Measurements from ENCODE around the gene AADACL3.

AADACL3 gene

GRCh38 chr1:12772520-12772919, 56.6 kb downstream of the AADACL3 start:
- Histone ChIP-seq H3K36me3 (ENCODE audit: control insufficient read depth, insufficient read depth, low read length) (no peaks in the 10 kb centered on the region), H3K27me3 (ENCODE audit: control insufficient read depth, insufficient read depth, low read length) (no peaks in the 10 kb centered on the region), H3K9ac (ENCODE audit: low read length) (no peak overlapping the region)

GRCh38 chr1:12773438-12773837, 57.5 kb downstream of the AADACL3 start, which contains the start of gene PRAMEF12:
PRAMEF12 (plus strand) TSS chr1:12773738; CDS start chr1:12774868, 1,130 bp downstream.
- Histone ChIP-seq H3K4me3 (ENCODE audit: low read length) (no peak within 1 kb of the TSS), H3K9me3 (ENCODE audit: control insufficient read depth, low read length) (no peaks in the 10 kb centered on the region), H3K36me3 (ENCODE audit: control insufficient read depth, insufficient read depth, low read length) (no peaks in the 10 kb centered on the region), H3K27me3 (ENCODE audit: control insufficient read depth, insufficient read depth, low read length) (no peaks in the 10 kb centered on the region), H3K9ac (ENCODE audit: low read length) (no peak within 1 kb of the TSS), H3K4me1 (ENCODE audit: control insufficient read depth, insufficient read depth, low read length) (no peaks in the 10 kb centered on the region)

More at GRCh38 chr1:12772520-12772919, 56.6 kb downstream of the AADACL3 start:
- Histone ChIP-seq H3K4me3 (ENCODE audit: low read length) (no peak overlapping the region), H3K9me3 (ENCODE audit: control insufficient read depth, low read length) (no peaks in the 10 kb centered on the region), H3K4me1 (ENCODE audit: control insufficient read depth, insufficient read depth, low read length) (no peaks in the 10 kb centered on the region)

DNA sequence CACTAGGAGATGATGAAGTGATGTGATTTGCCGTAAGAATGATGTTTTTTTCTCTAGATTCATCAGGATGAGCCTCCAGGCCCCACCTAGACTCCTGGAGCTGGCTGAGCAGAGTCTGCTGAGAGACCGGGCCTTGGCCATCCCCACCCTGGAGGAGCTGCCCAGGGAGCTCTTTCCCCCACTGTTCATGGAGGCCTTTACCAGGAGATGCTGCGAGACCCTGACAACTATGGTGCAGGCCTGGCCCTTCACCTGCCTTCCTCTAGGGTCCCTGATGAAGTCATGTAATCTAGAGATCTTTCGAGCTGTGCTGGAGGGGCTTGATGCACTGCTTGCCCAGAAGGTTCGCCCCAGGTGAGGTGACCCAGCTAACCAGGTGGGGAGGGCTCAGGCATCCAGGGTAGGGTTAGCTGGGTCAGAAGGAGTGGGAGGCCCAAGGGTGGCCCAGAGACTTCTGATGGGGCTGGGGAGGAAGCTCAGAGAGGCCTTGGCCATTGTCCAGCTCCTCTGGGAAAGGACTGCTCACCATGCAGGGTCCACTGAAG, 59.0 kb downstream of the AADACL3 start:
- H3K9me3 ChIP-seq (ENCODE audit: control insufficient read depth, low read length) = no peaks in the 10 kb centered on the region
- no peaks in the 10 kb centered on the region for H3K27me3 ChIP-seq (ENCODE audit: control insufficient read depth, insufficient read depth, low read length)
- no peak overlapping the region for H3K4me3 ChIP-seq (ENCODE audit: low read length)
- H3K9ac ChIP-seq (ENCODE audit: low read length) = no peak overlapping the region
- no peaks in the 10 kb centered on the region for H3K4me1 ChIP-seq (ENCODE audit: control insufficient read depth, insufficient read depth, low read length)
- no peaks in the 10 kb centered on the region for H3K36me3 ChIP-seq (ENCODE audit: control insufficient read depth, insufficient read depth, low read length)

DNA sequence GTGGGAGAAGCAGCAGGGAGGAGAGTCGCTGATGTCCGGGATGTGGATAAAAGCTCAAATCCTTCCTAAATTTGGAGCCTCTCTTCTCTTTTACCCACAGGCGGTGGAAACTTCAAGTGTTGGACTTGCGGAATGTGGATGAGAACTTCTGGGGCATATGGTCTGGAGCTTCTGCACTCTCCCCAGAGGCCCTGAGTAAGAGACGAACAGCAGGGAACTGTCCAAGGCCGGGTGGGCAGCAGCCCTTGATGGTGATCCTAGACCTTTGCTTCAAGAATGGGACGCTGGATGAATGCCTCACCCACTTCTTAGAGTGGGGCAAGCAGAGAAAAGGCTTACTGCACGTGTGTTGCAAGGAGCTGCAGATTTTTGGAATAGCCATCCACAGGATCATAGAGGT, 59.5 kb downstream of the AADACL3 start:
- Histone ChIP-seq H3K9me3 (ENCODE audit: control insufficient read depth, low read length) (no peaks in the 10 kb centered on the region), H3K36me3 (ENCODE audit: control insufficient read depth, insufficient read depth, low read length) (no peaks in the 10 kb centered on the region), H3K9ac (ENCODE audit: low read length) (no peak overlapping the region), H3K4me1 (ENCODE audit: control insufficient read depth, insufficient read depth, low read length) (no peaks in the 10 kb centered on the region), H3K4me3 (ENCODE audit: low read length) (no peak overlapping the region), H3K27me3 (ENCODE audit: control insufficient read depth, insufficient read depth, low read length) (no peaks in the 10 kb centered on the region)

GRCh38 chr1:12776801-12777557, 61.1 kb downstream of the AADACL3 start:
- no peaks in the 10 kb centered on the region for H3K9me3 ChIP-seq (ENCODE audit: control insufficient read depth, low read length)
- no peaks in the 10 kb centered on the region for H3K36me3 ChIP-seq (ENCODE audit: control insufficient read depth, insufficient read depth, low read length)
- H3K4me1 ChIP-seq (ENCODE audit: control insufficient read depth, insufficient read depth, low read length) = no peaks in the 10 kb centered on the region
- H3K4me3 ChIP-seq (ENCODE audit: low read length) = no peak overlapping the region
- H3K27me3 ChIP-seq (ENCODE audit: control insufficient read depth, insufficient read depth, low read length) = no peaks in the 10 kb centered on the region
- H3K9ac ChIP-seq (ENCODE audit: low read length) = no peak overlapping the region
